CD14-positive monocyte (primary cell): ENCODE results near the gene WDR5B. TPM values are rescaled to one million over a fixed set of nuclear protein-coding genes. Genes with fewer than 3 reads are reported as not detected.
"Not testable (repeated sequence)": the region's sequence is repeated elsewhere in the genome, so short reads cannot be mapped to it uniquely, and the experiment has no call there.

Source experiments
- DNase-seq, 3 donors: peaks; one replicate each; pipeline ENCODE4 v3.0.0-alpha.2; 2011 to 2022
- H2AFZ ChIP-seq: 2 replicates; pipeline ENCODE4 v1.6.0; 2012; ENCODE audit warnings: mild to moderate bottlenecking, low read depth, low read length, inconsistent platforms; ENCODE audit not compliant: insufficient read depth, poor library complexity, severe bottlenecking
- H3K27ac ChIP-seq, 2 donors: 1 replicate in 1 of 2; 2 replicates in 1 of 2; pipeline ENCODE4 v1.5.1; 2012 to 2013; ENCODE audit warnings: low read length in 2 of 2, control low read depth in 1 of 2, inconsistent platforms in 1 of 2, low read depth in 1 of 2, mild to moderate bottlenecking in 1 of 2
- H3K27me3 ChIP-seq, 2 donors: one replicate each; pipeline versions ENCODE4 v1.6.0 to v1.6.1; 2011 to 2013; ENCODE audit warnings: low read length in 2 of 2; ENCODE audit not compliant: control insufficient read depth in 2 of 2, insufficient read depth in 2 of 2
- H3K36me3 ChIP-seq, 2 donors: replicated peaks in 1 of 2; 1 replicate in 1 of 2; 2 replicates in 1 of 2; pipeline versions ENCODE4 v1.5.1 to v1.6.1; 2012 to 2013; ENCODE audit warnings: low read length in 2 of 2, control low read depth in 1 of 2, inconsistent platforms in 1 of 2, mild to moderate bottlenecking in 1 of 2; ENCODE audit not compliant: insufficient read depth in 2 of 2, control insufficient read depth in 1 of 2
- H3K4me1 ChIP-seq, 2 donors: 1 replicate in 1 of 2; 2 replicates in 1 of 2; pipeline versions ENCODE4 v1.5.1 to v1.6.1; 2012 to 2013; ENCODE audit warnings: low read length in 2 of 2, control low read depth in 1 of 2, inconsistent platforms in 1 of 2, mild to moderate bottlenecking in 1 of 2, moderate library complexity in 1 of 2; ENCODE audit not compliant: insufficient read depth in 2 of 2, control insufficient read depth in 1 of 2
- H3K4me2 ChIP-seq: replicated peaks from 2 replicates; pipeline ENCODE3; 2012; ENCODE audit warnings: low read length, moderate library complexity, mild to moderate bottlenecking; ENCODE audit not compliant: poor library complexity, severe bottlenecking; ENCODE audit errors: extremely low read depth
- H3K4me3 ChIP-seq, 3 experiments: fragments of 200-600 bp in 1 of 3; sonication (generic) in 1 of 3; replicated peaks in 1 of 3; 1 replicate in 2 of 3; 2 replicates in 1 of 3; pipeline ENCODE4 v1.5.1; 2011 to 2013; ENCODE audit warnings: low read length in 3 of 3, mild to moderate bottlenecking in 3 of 3, control low read depth in 2 of 3, low read depth in 2 of 3, inconsistent platforms in 1 of 3, moderate library complexity in 1 of 3
- H3K79me2 ChIP-seq: 2 replicates; pipeline ENCODE4 v1.6.0; 2012; ENCODE audit warnings: mild to moderate bottlenecking, control low read depth, inconsistent platforms, low read length, moderate library complexity; ENCODE audit not compliant: insufficient read depth
- H3K9ac ChIP-seq: 2 replicates; pipeline ENCODE4 v1.6.0; 2017; ENCODE audit warnings: low read length, mild to moderate bottlenecking; ENCODE audit not compliant: insufficient read depth, poor library complexity, severe bottlenecking
- H3K9me3 ChIP-seq, 2 donors: replicated peaks in 1 of 2; 1 replicate in 1 of 2; 2 replicates in 1 of 2; pipeline versions ENCODE4 v1.5.1 to v1.6.1; 2012 to 2013; ENCODE audit warnings: low read length in 2 of 2, control low read depth in 1 of 2; ENCODE audit not compliant: control insufficient read depth in 1 of 2, insufficient read depth in 1 of 2
- H4K20me1 ChIP-seq: 2 replicates; pipeline ENCODE4 v1.6.0; 2012; ENCODE audit warnings: mild to moderate bottlenecking, low read length, control low read depth, moderate library complexity; ENCODE audit not compliant: insufficient read depth
- H3K27ac Mint-ChIP-seq, 7 donors: one replicate each; pipeline ENCODE4 v1.8.0; 2020; ENCODE audit warnings: mild to moderate bottlenecking in 7 of 7, mixed read lengths in 7 of 7, moderate library complexity in 6 of 7, inconsistent platforms in 2 of 7
- H3K27me3 Mint-ChIP-seq, 3 donors: one replicate each; pipeline ENCODE4 v1.8.0; 2021 to 2022; ENCODE audit warnings: low read depth in 3 of 3, mild to moderate bottlenecking in 3 of 3, mixed read lengths in 3 of 3, moderate library complexity in 3 of 3, inconsistent platforms in 1 of 3
- H3K36me3 Mint-ChIP-seq, 2 donors: one replicate each; pipeline ENCODE4 v1.8.0; 2020; ENCODE audit warnings: mixed read lengths in 2 of 2, inconsistent platforms in 1 of 2, mild to moderate bottlenecking in 1 of 2
- H3K4me1 Mint-ChIP-seq: one replicate; pipeline ENCODE4 v1.8.0; 2020; ENCODE audit warnings: mild to moderate bottlenecking, mixed read lengths
- H3K4me3 Mint-ChIP-seq, 2 donors: one replicate each; pipeline ENCODE4 v1.8.0; 2020; ENCODE audit warnings: mild to moderate bottlenecking in 2 of 2, mixed read lengths in 2 of 2, moderate library complexity in 1 of 2
- H3K9me3 Mint-ChIP-seq, 7 donors: one replicate each; pipeline ENCODE4 v1.8.0; 2020 to 2022; ENCODE audit warnings: mixed read lengths in 7 of 7, mild to moderate bottlenecking in 6 of 7, moderate library complexity in 6 of 7, inconsistent platforms in 2 of 7
- CTCF ChIP-seq: fragments of 200-600 bp; IDR thresholded peaks from one replicate; pipeline ENCODE4 v1.8.0; 2022; ENCODE audit warnings: antibody characterized with exemption, mild to moderate bottlenecking
- WGBS: methylation state at CpG from one replicate; pipeline ENCODE4 v1.1.5; 2013; ENCODE audit warnings: missing lambda C conversion rate; ENCODE audit not compliant: insufficient coverage; 5-methylcytosine and 5-hydroxymethylcytosine counted together
- intact Hi-C, 2 donors: fragments of 100-400 bp; cut with micrococcal nuclease; formaldehyde crosslinking; loops; one replicate each; pipeline versions ENCODE4 v1.15.0 to v1.15.1; 2023
- polyA plus RNA-seq, 3 donors: library from polyadenylated mRNA; depleted of rRNA in 1 of 3; unstranded in 2 of 3; stranded (reverse) in 1 of 3; fragments of 300-500 nt in 2 of 3; fragments of >200 nt in 1 of 3; fragmentation: Illumina TruSeq in 2 of 3; gene quantifications; 1 replicate in 2 of 3; 2 replicates in 1 of 3; pipeline ENCODE4 v1.2.3, GENCODE V29; 2012 to 2021

WDR5B gene
- polyA plus RNA-seq, 3 donors = 0.85 to 3.1 (median 0.85) TPM

- DNase-seq = no peak
- Histone ChIP-seq H3K4me1 (no peaks in the 10 kb centered on the region), H3K9ac (no peak overlapping the region), H3K79me2 (no peaks in the 10 kb centered on the region), H3K36me3 (peaks cover 70 to 97% of the 10 kb centered on the region in 2 donors), H3K27ac (no peak overlapping the region), H3K9me3 (no peaks in the 10 kb centered on the region), H4K20me1 (peaks cover 6% of the 10 kb centered on the region), H2AFZ (no peak overlapping the region), H3K4me3 (no peak overlapping the region), H3K4me2 (no peak overlapping the region), H3K27me3 (no peaks in the 10 kb centered on the region)
- intact Hi-C loops = loop anchor here in 1 of 2 donors (10.0 kb wide), 1 partner anchor 229 kb away; the partner anchor contains the start of gene PARP14
- Mint-ChIP-seq H3K36me3 (peaks cover 69 to 91% of the 10 kb centered on the region in 2 donors), H3K27me3 (no peaks in the 10 kb centered on the region), H3K27ac (no peak overlapping the region), H3K9me3 (no peaks in the 10 kb centered on the region), H3K4me3 (no peak overlapping the region), H3K4me1 (no peaks in the 10 kb centered on the region)
- TF ChIP-seq CTCF = no peak
Measured at GRCh38 chr3:122456074-122456473, 40.2 kb upstream of the WDR5B start.

GRCh38 chr3:122451371-122451770 is 35.5 kb upstream of the WDR5B start:
- Histone ChIP-seq H3K4me2 (no peak overlapping the region), H3K4me1 (no peaks in the 10 kb centered on the region), H3K27me3 (no peaks in the 10 kb centered on the region), H3K9me3 (no peaks in the 10 kb centered on the region), H2AFZ (no peak overlapping the region), H3K79me2 (no peaks in the 10 kb centered on the region), H3K9ac (no peak overlapping the region), H3K27ac (no peak overlapping the region), H3K4me3 (no peak overlapping the region), H3K36me3 (peaks cover 56 to 84% of the 10 kb centered on the region in 2 donors), H4K20me1 (no peaks in the 10 kb centered on the region)
- no peak for DNase-seq
- WGBS = no CpG with 5 or more reads among the region's 3 CpGs
- intact Hi-C loops = loop anchor here in 1 of 2 donors (10.0 kb wide), 1 partner anchor 233 kb away; the partner anchor contains the start of gene PARP14
- H3K27ac Mint-ChIP-seq = no peak overlapping the region
- H3K27me3 Mint-ChIP-seq = no peaks in the 10 kb centered on the region
- H3K9me3 Mint-ChIP-seq = peaks cover 0 to 3% (median 2%) of the 10 kb centered on the region in 7 donors
- H3K4me1 Mint-ChIP-seq = peaks cover 8% of the 10 kb centered on the region
- H3K4me3 Mint-ChIP-seq = no peak overlapping the region
- TF ChIP-seq CTCF = no peak
- H3K36me3 Mint-ChIP-seq = peaks cover 78 to 95% of the 10 kb centered on the region in 2 donors

- H3K4me1 ChIP-seq, H3K27ac ChIP-seq, H2AFZ ChIP-seq, H3K9ac ChIP-seq, H3K4me1 Mint-ChIP-seq, H3K27me3 ChIP-seq, intact Hi-C loops, H3K4me3 Mint-ChIP-seq, H4K20me1 ChIP-seq, H3K27me3 Mint-ChIP-seq, H3K27ac Mint-ChIP-seq, H3K79me2 ChIP-seq, H3K4me3 ChIP-seq, H3K4me2 ChIP-seq, DNase-seq: not testable (repeated sequence)
- Histone ChIP-seq H3K9me3 (peaks cover 9 to 10% of the 10 kb centered on the region in 2 donors), H3K36me3 (peaks cover 53 to 82% of the 10 kb centered on the region in 2 donors)
- WGBS = no CpG with 5 or more reads among the region's 6 CpGs
- peaks cover 86 to 97% of the 10 kb centered on the region in 2 donors for H3K36me3 Mint-ChIP-seq
- H3K9me3 Mint-ChIP-seq = peaks cover 2 to 16% (median 10%) of the 10 kb centered on the region in 7 donors
Measured at GRCh38 chr3:122448218-122448617, 32.4 kb upstream of the WDR5B start.
